GM12864 (cell line): ENCODE measurements around the gene LIG1.

ENCODE experiments used
- DNase-seq: peaks from one replicate; pipeline ENCODE4 v3.0.0-alpha.2; 2011; ENCODE audit warnings: low read depth
- H3K4me3 ChIP-seq: 2 replicates; pipeline ENCODE4 v1.5.1; 2011; ENCODE audit warnings: mild to moderate bottlenecking, low read depth, low read length, control low read depth
- CTCF ChIP-seq: IDR thresholded peaks from 2 replicates; pipeline ENCODE4 v1.5.1; 2011; ENCODE audit warnings: low read depth, mild to moderate bottlenecking, moderate library complexity, low read length, control low read depth, inconsistent platforms; ENCODE audit errors: missing control alignments

Gene LIG1

GRCh38 chr19:48169939-48170803, at the start of gene LIG1, which contains the start of gene ZSWIM9:
TSS of gene LIG1 (minus strand) at chr19:48170344. CDS start at chr19:48165566, 4,778 bp downstream.
TSS of gene ZSWIM9 (plus strand) at chr19:48170680. CDS start at chr19:48171803, 1,123 bp downstream.
- peak; percentile 55 for DNase-seq
- peak within 1 kb of the TSS; percentile 98 for H3K4me3 ChIP-seq
- no peak for TF ChIP-seq CTCF

GRCh38 chr19:48218997-48219396, 48.9 kb upstream of the LIG1 start:
- TF ChIP-seq CTCF = no peak
- DNase-seq = no peak
- no peak overlapping the region for H3K4me3 ChIP-seq

GRCh38 chr19:48216933-48217332, 46.8 kb upstream of the LIG1 start:
- no peak for TF ChIP-seq CTCF
- DNase-seq = no peak
- H3K4me3 ChIP-seq = no peak overlapping the region

- H3K4me3 ChIP-seq = no peak overlapping the region
- no peak for TF ChIP-seq CTCF
- DNase-seq = no peak
Observed at GRCh38 chr19:48213959-48214358, 43.8 kb upstream of the LIG1 start.

GRCh38 chr19:48210005-48210404, 39.9 kb upstream of the LIG1 start:
- H3K4me3 ChIP-seq = no peak overlapping the region
- TF ChIP-seq CTCF = no peak
- DNase-seq = no peak

GRCh38 chr19:48206397-48207093, 36.4 kb upstream of the LIG1 start:
- no peak for TF ChIP-seq CTCF
- no peak for DNase-seq
- no peak overlapping the region for H3K4me3 ChIP-seq
